ENCODE data around the gene MYO7A. TPM values are rescaled to one million over a fixed set of nuclear protein-coding genes. Genes with fewer than 3 reads are reported as not detected.

The MYO7A gene
- total RNA-seq, 1 experiment from 2014 or later = 2.5 TPM

DNA sequence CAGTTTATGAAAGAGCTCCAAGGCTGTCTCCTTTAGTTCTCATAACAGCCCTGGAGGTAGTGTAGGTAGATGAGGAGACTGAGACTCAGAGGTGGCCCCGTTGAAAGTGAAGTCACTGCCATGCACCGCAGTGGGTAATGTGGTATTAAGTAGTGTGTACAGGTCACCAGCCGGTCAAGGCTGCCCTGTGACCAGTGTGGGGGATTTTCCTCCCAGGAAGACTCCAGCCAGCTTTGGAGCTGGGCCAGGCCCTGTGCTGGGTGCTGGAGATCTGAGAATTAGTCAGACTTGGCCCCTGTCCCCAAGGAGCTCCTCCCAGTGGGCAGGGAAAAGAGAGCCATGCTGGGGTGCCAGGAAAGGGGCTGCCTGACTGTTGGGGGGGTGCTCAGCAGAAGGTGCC lies 20.1 kb upstream of the MYO7A start:
- Mint-ChIP-seq H3K27me3 (ENCODE audit: low read depth) (no peaks in the 10 kb centered on the region), H3K4me3 (no peak overlapping the region), H3K4me1 (peaks cover 3% of the 10 kb centered on the region; the same call in 1 of the 2 replicates), H3K9me3 (no peaks in the 10 kb centered on the region), H3K36me3 (no peaks in the 10 kb centered on the region), H3K27ac (no peak overlapping the region)
- CTCF ChIA-PET = interaction anchor here (1.2 to 6.0 kb wide), 4 partner anchors 17 to 90 kb away, joined by 4 to 48 read pairs (median 6); no protein-coding TSS in a partner anchor
- POLR2A ChIA-PET = no interaction called here
- TF ChIP-seq, protein P1, sequence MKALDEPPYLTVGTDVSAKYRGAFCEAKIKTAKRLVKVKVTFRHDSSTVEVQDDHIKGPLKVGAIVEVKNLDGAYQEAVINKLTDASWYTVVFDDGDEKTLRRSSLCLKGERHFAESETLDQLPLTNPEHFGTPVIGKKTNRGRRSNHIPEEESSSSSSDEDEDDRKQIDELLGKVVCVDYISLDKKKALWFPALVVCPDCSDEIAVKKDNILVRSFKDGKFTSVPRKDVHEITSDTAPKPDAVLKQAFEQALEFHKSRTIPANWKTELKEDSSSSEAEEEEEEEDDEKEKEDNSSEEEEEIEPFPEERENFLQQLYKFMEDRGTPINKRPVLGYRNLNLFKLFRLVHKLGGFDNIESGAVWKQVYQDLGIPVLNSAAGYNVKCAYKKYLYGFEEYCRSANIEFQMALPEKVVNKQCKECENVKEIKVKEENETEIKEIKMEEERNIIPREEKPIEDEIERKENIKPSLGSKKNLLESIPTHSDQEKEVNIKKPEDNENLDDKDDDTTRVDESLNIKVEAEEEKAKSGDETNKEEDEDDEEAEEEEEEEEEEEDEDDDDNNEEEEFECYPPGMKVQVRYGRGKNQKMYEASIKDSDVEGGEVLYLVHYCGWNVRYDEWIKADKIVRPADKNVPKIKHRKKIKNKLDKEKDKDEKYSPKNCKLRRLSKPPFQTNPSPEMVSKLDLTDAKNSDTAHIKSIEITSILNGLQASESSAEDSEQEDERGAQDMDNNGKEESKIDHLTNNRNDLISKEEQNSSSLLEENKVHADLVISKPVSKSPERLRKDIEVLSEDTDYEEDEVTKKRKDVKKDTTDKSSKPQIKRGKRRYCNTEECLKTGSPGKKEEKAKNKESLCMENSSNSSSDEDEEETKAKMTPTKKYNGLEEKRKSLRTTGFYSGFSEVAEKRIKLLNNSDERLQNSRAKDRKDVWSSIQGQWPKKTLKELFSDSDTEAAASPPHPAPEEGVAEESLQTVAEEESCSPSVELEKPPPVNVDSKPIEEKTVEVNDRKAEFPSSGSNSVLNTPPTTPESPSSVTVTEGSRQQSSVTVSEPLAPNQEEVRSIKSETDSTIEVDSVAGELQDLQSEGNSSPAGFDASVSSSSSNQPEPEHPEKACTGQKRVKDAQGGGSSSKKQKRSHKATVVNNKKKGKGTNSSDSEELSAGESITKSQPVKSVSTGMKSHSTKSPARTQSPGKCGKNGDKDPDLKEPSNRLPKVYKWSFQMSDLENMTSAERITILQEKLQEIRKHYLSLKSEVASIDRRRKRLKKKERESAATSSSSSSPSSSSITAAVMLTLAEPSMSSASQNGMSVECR (CRISPR knock-in tag; IDR thresholded peaks at IDR 0.05; ENCODE audit: borderline replicate concordance) = no peak
- TF ChIP-seq ZNF317 (CRISPR knock-in tag; IDR thresholded peaks at IDR 0.05; ENCODE audit: borderline replicate concordance, low read depth) (no peak), ZNF281 (CRISPR knock-in tag; IDR thresholded peaks at IDR 0.05) (no peak), E2F5 (CRISPR knock-in tag; IDR thresholded peaks at IDR 0.05) (no peak), SOX15 (CRISPR knock-in tag; IDR thresholded peaks at IDR 0.05) (no peak)
- DNase-seq (ENCODE audit: low spot score) (no peak), ATAC-seq (no peak)

- DNase-seq (ENCODE audit: low spot score) (no peak), ATAC-seq (no peak)
- TF ChIP-seq ZNF671 (CRISPR knock-in tag; IDR thresholded peaks at IDR 0.05) = no peak
- no peak for TF ChIP-seq ZBTB21 (CRISPR knock-in tag; IDR thresholded peaks at IDR 0.05; ENCODE audit: borderline replicate concordance)
- no peak for TF ChIP-seq ZNF532 (CRISPR knock-in tag; IDR thresholded peaks at IDR 0.05; ENCODE audit: borderline replicate concordance)
- TF ChIP-seq CREB1 (CRISPR knock-in tag; IDR thresholded peaks at IDR 0.05) = no peak
- TF ChIP-seq, protein P2, sequence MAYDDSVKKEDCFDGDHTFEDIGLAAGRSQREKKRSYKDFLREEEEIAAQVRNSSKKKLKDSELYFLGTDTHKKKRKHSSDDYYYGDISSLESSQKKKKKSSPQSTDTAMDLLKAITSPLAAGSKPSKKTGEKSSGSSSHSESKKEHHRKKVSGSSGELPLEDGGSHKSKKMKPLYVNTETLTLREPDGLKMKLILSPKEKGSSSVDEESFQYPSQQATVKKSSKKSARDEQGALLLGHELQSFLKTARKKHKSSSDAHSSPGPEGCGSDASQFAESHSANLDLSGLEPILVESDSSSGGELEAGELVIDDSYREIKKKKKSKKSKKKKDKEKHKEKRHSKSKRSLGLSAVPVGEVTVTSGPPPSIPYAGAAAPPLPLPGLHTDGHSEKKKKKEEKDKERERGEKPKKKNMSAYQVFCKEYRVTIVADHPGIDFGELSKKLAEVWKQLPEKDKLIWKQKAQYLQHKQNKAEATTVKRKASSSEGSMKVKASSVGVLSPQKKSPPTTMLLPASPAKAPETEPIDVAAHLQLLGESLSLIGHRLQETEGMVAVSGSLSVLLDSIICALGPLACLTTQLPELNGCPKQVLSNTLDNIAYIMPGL (CRISPR knock-in tag; IDR thresholded peaks at IDR 0.05) = no peak
- Mint-ChIP-seq H3K4me1 (peaks cover 7% of the 10 kb centered on the region), H3K4me3 (no peak overlapping the region), H3K36me3 (no peaks in the 10 kb centered on the region), H3K27ac (no peak overlapping the region), H3K9me3 (no peaks in the 10 kb centered on the region), H3K27me3 (ENCODE audit: low read depth) (no peaks in the 10 kb centered on the region)
- CTCF ChIA-PET = interaction anchor here (2.1 to 6.0 kb wide), 2 partner anchors 17 to 90 kb away, joined by 7 to 48 read pairs; no protein-coding TSS in a partner anchor
- POLR2A ChIA-PET = no interaction called here
Measured at GRCh38 chr11:77108436-77108835, 19.6 kb upstream of the MYO7A start.
